HepG2 (cell line): Measurements from ENCODE around the gene EGFR. TPM values are rescaled to one million over a fixed set of nuclear protein-coding genes. Genes with fewer than 3 reads are reported as not detected.

Source experiments
- AGO2 ChIP-seq: fragments of 200-400 bp; formaldehyde crosslinking; optimal IDR thresholded peaks from 2 replicates; pipeline ENCODE3; 2017; ENCODE audit warnings: mild to moderate bottlenecking, low read depth, low read length, moderate library complexity
- BCL6 ChIP-seq: IDR thresholded peaks from 2 replicates; pipeline ENCODE4 v1.6.1; 2016; ENCODE audit warnings: missing genetic modification reagents, missing compliant biosample characterization
- CENPT ChIP-seq: sonication (generic); formaldehyde crosslinking; IDR thresholded peaks from 2 replicates; pipeline ENCODE4 v1.8.0; 2022; ENCODE audit warnings: low read depth, mild to moderate bottlenecking, moderate library complexity, missing genetic modification reagents
- MEF2D ChIP-seq: sonication (generic); formaldehyde crosslinking; IDR thresholded peaks from 2 replicates; pipeline ENCODE4 v1.5.1; 2020; ENCODE audit warnings: mild to moderate bottlenecking, missing genetic modification reagents
- MLXIP ChIP-seq: sonication (generic); formaldehyde crosslinking; IDR thresholded peaks from 2 replicates; pipeline ENCODE4 v1.9.0; 2021; ENCODE audit warnings: missing genetic modification reagents, borderline replicate concordance
- NR0B2 ChIP-seq: sonication (generic); formaldehyde crosslinking; IDR thresholded peaks from 2 replicates; pipeline ENCODE4 v1.4.0; 2020; ENCODE audit warnings: mild to moderate bottlenecking, missing genetic modification reagents
- PRDM15 ChIP-seq: sonication (generic); formaldehyde crosslinking; IDR thresholded peaks from 2 replicates; pipeline ENCODE4 v1.4.0; 2020; ENCODE audit warnings: missing genetic modification reagents
- RNF2 ChIP-seq: fragments of 450-650 bp; conservative IDR thresholded peaks from 2 replicates; pipeline ENCODE4 v1.6.1; 2016; ENCODE audit warnings: low read depth
- ZFP90 ChIP-seq: sonication (generic); formaldehyde crosslinking; IDR thresholded peaks from 2 replicates; pipeline ENCODE4 v1.8.0; 2022; ENCODE audit warnings: missing genetic modification reagents, mild to moderate bottlenecking, inconsistent platforms, borderline replicate concordance
- ZNF143 ChIP-seq: sonication (generic); formaldehyde crosslinking; IDR thresholded peaks from 2 replicates; pipeline ENCODE4 v1.4.0; 2020; ENCODE audit warnings: missing genetic modification reagents
- polyA plus RNA-seq, 8 experiments: library from polyadenylated mRNA; depleted of rRNA in 3 of 8; stranded (reverse) in 7 of 8; unstranded in 1 of 8; fragments of >200 nt; fragmentation: Illumina TruSeq in 4 of 8; extraction: Trizol in 4 of 8; gene quantifications; 2 replicates each; pipeline versions ENCODE4 v1.2.1 to v1.2.3, GENCODE V29; 2011 to 2016; ENCODE audit warnings: low read depth in 4 of 8, missing spikeins in 1 of 8, mixed read lengths in 1 of 8; ENCODE audit not compliant: insufficient read depth in 1 of 8
- total RNA-seq, 5 experiments: library from RNA; depleted of rRNA; stranded (reverse); fragments of >200 nt; fragmentation: Illumina TruSeq; extraction: Trizol; gene quantifications; 2 replicates each; pipeline ENCODE4 v1.2.3, GENCODE V29; 2016; ENCODE audit warnings: low read depth in 1 of 5
- TF ChIP-seq, protein P1 (sequence below): IDR thresholded peaks from 2 replicates; pipeline ENCODE4 v1.4.0; 2020; ENCODE audit warnings: mild to moderate bottlenecking, missing genetic modification reagents
- TF ChIP-seq, protein P2 (sequence below): sonication (generic); formaldehyde crosslinking; IDR thresholded peaks from 2 replicates; pipeline ENCODE4 v1.4.0; 2020; ENCODE audit warnings: missing genetic modification reagents, mild to moderate bottlenecking, borderline replicate concordance

EGFR gene
- total and polyA plus RNA-seq, 2 of the 13 experiments (the other 11 are each of a cell fraction or from before 2014, with no cell fraction given), result 7.0 to 10.0 TPM

GRCh38 chr7:55077561-55078410, 59.0 kb downstream of the EGFR start (continued):
- TF ChIP-seq MLXIP (no peak), ZFP90 (CRISPR knock-in tag) (0 out of 2 replicates have a peak, but pooled peaks have one; percentile 73), PRDM15 (CRISPR knock-in tag) (peak; percentile 83), AGO2 (no peak), CENPT (no peak), MEF2D (no peak), NR0B2 (CRISPR knock-in tag) (no peak), BCL6 (peak; percentile 35; the same call in 1 of the 2 replicates), ZNF143 (CRISPR knock-in tag) (0 out of 2 replicates have a peak, but pooled peaks have one; percentile 13), RNF2 (no peak)
- TF ChIP-seq, protein P1, sequence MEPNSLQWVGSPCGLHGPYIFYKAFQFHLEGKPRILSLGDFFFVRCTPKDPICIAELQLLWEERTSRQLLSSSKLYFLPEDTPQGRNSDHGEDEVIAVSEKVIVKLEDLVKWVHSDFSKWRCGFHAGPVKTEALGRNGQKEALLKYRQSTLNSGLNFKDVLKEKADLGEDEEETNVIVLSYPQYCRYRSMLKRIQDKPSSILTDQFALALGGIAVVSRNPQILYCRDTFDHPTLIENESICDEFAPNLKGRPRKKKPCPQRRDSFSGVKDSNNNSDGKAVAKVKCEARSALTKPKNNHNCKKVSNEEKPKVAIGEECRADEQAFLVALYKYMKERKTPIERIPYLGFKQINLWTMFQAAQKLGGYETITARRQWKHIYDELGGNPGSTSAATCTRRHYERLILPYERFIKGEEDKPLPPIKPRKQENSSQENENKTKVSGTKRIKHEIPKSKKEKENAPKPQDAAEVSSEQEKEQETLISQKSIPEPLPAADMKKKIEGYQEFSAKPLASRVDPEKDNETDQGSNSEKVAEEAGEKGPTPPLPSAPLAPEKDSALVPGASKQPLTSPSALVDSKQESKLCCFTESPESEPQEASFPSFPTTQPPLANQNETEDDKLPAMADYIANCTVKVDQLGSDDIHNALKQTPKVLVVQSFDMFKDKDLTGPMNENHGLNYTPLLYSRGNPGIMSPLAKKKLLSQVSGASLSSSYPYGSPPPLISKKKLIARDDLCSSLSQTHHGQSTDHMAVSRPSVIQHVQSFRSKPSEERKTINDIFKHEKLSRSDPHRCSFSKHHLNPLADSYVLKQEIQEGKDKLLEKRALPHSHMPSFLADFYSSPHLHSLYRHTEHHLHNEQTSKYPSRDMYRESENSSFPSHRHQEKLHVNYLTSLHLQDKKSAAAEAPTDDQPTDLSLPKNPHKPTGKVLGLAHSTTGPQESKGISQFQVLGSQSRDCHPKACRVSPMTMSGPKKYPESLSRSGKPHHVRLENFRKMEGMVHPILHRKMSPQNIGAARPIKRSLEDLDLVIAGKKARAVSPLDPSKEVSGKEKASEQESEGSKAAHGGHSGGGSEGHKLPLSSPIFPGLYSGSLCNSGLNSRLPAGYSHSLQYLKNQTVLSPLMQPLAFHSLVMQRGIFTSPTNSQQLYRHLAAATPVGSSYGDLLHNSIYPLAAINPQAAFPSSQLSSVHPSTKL, result peak; percentile 78
- TF ChIP-seq, protein P2, sequence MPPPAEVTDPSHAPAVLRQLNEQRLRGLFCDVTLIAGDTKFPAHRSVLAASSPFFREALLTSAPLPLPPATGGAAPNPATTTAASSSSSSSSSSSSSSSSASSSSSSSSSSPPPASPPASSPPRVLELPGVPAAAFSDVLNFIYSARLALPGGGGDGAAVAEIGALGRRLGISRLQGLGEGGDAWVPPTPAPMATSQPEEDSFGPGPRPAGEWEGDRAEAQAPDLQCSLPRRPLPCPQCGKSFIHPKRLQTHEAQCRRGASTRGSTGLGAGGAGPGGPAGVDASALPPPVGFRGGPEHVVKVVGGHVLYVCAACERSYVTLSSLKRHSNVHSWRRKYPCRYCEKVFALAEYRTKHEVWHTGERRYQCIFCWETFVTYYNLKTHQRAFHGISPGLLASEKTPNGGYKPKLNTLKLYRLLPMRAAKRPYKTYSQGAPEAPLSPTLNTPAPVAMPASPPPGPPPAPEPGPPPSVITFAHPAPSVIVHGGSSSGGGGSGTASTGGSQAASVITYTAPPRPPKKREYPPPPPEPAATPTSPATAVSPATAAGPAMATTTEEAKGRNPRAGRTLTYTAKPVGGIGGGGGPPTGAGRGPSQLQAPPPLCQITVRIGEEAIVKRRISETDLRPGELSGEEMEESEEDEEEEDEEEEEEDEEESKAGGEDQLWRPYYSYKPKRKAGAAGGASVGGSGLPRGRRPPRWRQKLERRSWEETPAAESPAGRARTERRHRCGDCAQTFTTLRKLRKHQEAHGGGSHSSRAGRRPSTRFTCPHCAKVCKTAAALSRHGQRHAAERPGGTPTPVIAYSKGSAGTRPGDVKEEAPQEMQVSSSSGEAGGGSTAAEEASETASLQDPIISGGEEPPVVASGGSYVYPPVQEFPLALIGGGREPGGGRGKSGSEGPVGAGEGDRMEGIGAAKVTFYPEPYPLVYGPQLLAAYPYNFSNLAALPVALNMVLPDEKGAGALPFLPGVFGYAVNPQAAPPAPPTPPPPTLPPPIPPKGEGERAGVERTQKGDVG (CRISPR knock-in tag), result peak; percentile 38; the same call in 1 of the 2 replicates
